ENCODE results near the gene PCDH10.
"Not testable (repeated sequence)": the region's sequence is repeated elsewhere in the genome, so short reads cannot be mapped to it uniquely, and the experiment has no call there.

PCDH10 gene

DNA sequence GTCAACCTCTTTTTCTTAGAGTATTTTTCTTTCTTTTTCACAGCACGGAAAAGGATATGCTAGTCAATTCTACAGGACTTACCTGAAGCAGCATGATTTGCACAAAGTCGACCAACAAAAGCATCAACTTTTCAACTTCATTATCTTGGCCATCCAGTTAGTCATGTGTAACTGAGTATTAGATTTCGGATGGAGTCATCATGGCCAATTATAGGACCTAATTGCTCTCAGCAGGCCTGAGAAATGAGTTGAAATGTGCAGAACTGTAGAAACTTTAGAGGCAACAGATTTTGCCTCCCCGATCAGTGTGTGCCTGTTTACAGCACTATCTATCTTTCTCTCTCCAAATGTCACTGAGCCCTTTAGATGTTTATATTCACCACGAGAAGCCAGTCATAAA is 41.0 kb downstream of the PCDH10 start:
- Histone ChIP-seq H3K79me2 (ENCODE audit: insufficient read depth, low read length) (no peaks in the 10 kb centered on the region), H3K4me3 (ENCODE audit: insufficient read depth, low read length, poor library complexity, severe bottlenecking) (no peak overlapping the region), H3K9ac (ENCODE audit: low read length) (no peak overlapping the region), H2AFZ (ENCODE audit: low read depth, low read length, severe bottlenecking) (no peak overlapping the region), H3K9me3 (ENCODE audit: insufficient read depth, low read length) (no peaks in the 10 kb centered on the region), H3K27me3 (ENCODE audit: low read length) (no peaks in the 10 kb centered on the region), H3K4me2 (ENCODE audit: low read depth, low read length, poor library complexity, severe bottlenecking) (no peak overlapping the region), H3F3A (ENCODE audit: insufficient read depth) (no peaks in the 10 kb centered on the region), H3K36me3 (ENCODE audit: low read length) (no peaks in the 10 kb centered on the region), H3K27ac (ENCODE audit: low read depth, low read length) (no peak overlapping the region), H4K20me1 (ENCODE audit: low read depth, low read length) (no peaks in the 10 kb centered on the region), H3K9me2 (replicated peaks; ENCODE audit: insufficient read depth, low read length) (no peaks in the 10 kb centered on the region)
- TF ChIP-seq, protein P1, sequence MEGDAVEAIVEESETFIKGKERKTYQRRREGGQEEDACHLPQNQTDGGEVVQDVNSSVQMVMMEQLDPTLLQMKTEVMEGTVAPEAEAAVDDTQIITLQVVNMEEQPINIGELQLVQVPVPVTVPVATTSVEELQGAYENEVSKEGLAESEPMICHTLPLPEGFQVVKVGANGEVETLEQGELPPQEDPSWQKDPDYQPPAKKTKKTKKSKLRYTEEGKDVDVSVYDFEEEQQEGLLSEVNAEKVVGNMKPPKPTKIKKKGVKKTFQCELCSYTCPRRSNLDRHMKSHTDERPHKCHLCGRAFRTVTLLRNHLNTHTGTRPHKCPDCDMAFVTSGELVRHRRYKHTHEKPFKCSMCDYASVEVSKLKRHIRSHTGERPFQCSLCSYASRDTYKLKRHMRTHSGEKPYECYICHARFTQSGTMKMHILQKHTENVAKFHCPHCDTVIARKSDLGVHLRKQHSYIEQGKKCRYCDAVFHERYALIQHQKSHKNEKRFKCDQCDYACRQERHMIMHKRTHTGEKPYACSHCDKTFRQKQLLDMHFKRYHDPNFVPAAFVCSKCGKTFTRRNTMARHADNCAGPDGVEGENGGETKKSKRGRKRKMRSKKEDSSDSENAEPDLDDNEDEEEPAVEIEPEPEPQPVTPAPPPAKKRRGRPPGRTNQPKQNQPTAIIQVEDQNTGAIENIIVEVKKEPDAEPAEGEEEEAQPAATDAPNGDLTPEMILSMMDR (IDR thresholded peaks at IDR 0.05; ENCODE audit: insufficient read depth, low read length, poor library complexity, severe bottlenecking) = no peak
- no peak for TF ChIP-seq EZH2phosphoT487 (conservative IDR thresholded peaks at IDR 0.05; ENCODE audit: low read length)

DNA sequence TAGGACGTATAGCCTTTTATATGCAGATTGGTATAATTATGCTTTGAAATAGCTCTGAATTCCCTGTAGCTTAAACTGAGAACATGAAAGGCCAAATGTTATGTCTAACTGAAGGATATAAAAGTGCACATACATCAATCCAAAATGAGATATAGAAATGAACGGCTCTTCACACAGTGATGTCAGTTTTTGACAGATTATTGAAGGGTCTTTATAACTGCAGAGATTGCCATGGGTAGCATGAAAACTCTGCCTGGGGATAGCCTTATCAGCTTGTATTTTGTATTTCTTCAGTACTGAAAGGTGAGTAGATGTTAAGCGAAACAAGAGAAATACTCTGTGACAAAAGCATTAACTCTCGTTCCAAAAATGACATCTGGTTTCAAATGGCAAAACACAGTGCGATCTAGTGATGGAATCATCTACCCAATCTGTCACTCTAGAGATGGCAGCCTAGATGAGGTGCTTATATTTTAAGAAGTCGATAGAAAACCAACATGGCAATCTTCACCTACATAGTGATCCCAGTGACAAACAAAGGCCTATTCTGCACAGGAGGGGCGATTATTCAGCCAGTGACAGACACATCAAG is 59.7 kb downstream of the PCDH10 start:
- TF ChIP-seq EZH2phosphoT487 (conservative IDR thresholded peaks at IDR 0.05; ENCODE audit: low read length) = no peak
- TF ChIP-seq, protein P1 (IDR thresholded peaks at IDR 0.05; ENCODE audit: insufficient read depth, low read length, poor library complexity, severe bottlenecking) = no peak
- Histone ChIP-seq H3K79me2 (ENCODE audit: insufficient read depth, low read length) (no peaks in the 10 kb centered on the region), H3K4me3 (ENCODE audit: insufficient read depth, low read length, poor library complexity, severe bottlenecking) (no peak overlapping the region), H4K20me1 (ENCODE audit: low read depth, low read length) (no peaks in the 10 kb centered on the region), H3K27me3 (ENCODE audit: low read length) (no peaks in the 10 kb centered on the region), H3K36me3 (ENCODE audit: low read length) (no peaks in the 10 kb centered on the region), H3F3A (ENCODE audit: insufficient read depth) (no peaks in the 10 kb centered on the region), H3K27ac (ENCODE audit: low read depth, low read length) (no peak overlapping the region), H3K9me2 (replicated peaks; ENCODE audit: insufficient read depth, low read length) (no peaks in the 10 kb centered on the region), H3K9me3 (ENCODE audit: insufficient read depth, low read length) (no peaks in the 10 kb centered on the region), H2AFZ (ENCODE audit: low read depth, low read length, severe bottlenecking) (no peak overlapping the region), H3K4me2 (ENCODE audit: low read depth, low read length, poor library complexity, severe bottlenecking) (no peak overlapping the region), H3K9ac (ENCODE audit: low read length) (no peak overlapping the region)

DNA sequence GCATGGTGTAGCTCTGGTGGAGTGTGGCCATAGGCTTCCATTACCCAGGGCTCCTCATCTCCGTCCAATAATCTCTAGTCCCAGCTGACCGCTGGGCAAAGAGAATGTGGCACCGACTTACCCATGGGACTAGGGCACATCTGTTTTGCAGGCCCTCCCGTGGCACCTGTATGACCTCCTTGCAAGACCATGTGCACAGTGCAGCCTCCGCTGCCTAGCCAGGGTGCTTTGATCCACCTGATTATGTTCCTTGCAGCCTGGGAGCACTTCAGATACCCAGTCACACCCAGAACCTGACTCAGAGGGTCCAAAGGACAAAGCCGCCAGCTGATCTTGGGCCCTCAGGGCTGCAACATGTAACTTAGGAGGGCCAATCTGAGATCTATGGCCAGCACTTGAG is 84.8 kb downstream of the PCDH10 start:
- H3F3A ChIP-seq (ENCODE audit: insufficient read depth) = no peaks in the 10 kb centered on the region
- H2AFZ ChIP-seq (ENCODE audit: low read depth, low read length, severe bottlenecking) = no peak overlapping the region
- no peak overlapping the region for H3K4me3 ChIP-seq (ENCODE audit: insufficient read depth, low read length, poor library complexity, severe bottlenecking)
- no peaks in the 10 kb centered on the region for H3K9me2 ChIP-seq (replicated peaks; ENCODE audit: insufficient read depth, low read length)
- no peaks in the 10 kb centered on the region for H3K36me3 ChIP-seq (ENCODE audit: low read length)
- no peaks in the 10 kb centered on the region for H3K27me3 ChIP-seq (ENCODE audit: low read length)
- no peak overlapping the region for H3K4me2 ChIP-seq (ENCODE audit: low read depth, low read length, poor library complexity, severe bottlenecking)
- no peaks in the 10 kb centered on the region for H4K20me1 ChIP-seq (ENCODE audit: low read depth, low read length)
- H3K9me3 ChIP-seq (ENCODE audit: insufficient read depth, low read length) = no peaks in the 10 kb centered on the region
- H3K9ac ChIP-seq (ENCODE audit: low read length) = no peak overlapping the region
- H3K79me2 ChIP-seq (ENCODE audit: insufficient read depth, low read length) = no peaks in the 10 kb centered on the region
- H3K27ac ChIP-seq (ENCODE audit: low read depth, low read length) = no peak overlapping the region
- TF ChIP-seq, protein P1 (IDR thresholded peaks at IDR 0.05; ENCODE audit: insufficient read depth, low read length, poor library complexity, severe bottlenecking) = no peak
- no peak for TF ChIP-seq EZH2phosphoT487 (conservative IDR thresholded peaks at IDR 0.05; ENCODE audit: low read length)

DNA sequence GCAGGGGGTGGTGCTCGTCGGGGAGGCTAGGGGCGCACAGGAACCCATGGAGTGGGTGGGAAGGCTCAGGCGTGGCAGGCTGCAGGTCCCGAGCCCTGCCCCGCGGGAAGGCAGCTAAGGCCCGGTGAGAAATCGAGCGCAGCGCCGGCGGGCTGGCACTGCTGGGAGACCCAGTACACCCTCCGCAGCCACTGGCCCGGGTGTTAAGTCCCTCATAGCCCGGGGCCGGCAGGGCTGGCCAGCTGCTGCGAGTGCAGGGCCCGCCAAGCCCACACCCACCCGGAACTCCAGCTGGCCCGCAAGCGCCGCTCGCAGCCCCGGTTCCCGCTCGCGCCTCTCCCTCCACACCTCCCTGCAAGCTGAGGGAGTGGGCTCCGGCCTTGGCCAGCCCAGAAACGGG is 91.4 kb downstream of the PCDH10 start:
- H3K4me3 ChIP-seq (ENCODE audit: insufficient read depth, low read length, poor library complexity, severe bottlenecking); H3K79me2 ChIP-seq (ENCODE audit: insufficient read depth, low read length); H3K9ac ChIP-seq (ENCODE audit: low read length); H3F3A ChIP-seq (ENCODE audit: insufficient read depth); H3K9me3 ChIP-seq (ENCODE audit: insufficient read depth, low read length); H3K9me2 ChIP-seq (replicated peaks; ENCODE audit: insufficient read depth, low read length); H4K20me1 ChIP-seq (ENCODE audit: low read depth, low read length); H3K27ac ChIP-seq (ENCODE audit: low read depth, low read length); H3K36me3 ChIP-seq (ENCODE audit: low read length); H2AFZ ChIP-seq (ENCODE audit: low read depth, low read length, severe bottlenecking); H3K4me2 ChIP-seq (ENCODE audit: low read depth, low read length, poor library complexity, severe bottlenecking); H3K27me3 ChIP-seq (ENCODE audit: low read length): not testable (repeated sequence)

All from SU-DHL-6 (cell line).